KOPT-K1 (cell line): Measurements from ENCODE around the gene WNT1.
A peak's percentile ranks its signal among the peaks of the same experiment; 100 is the strongest.

Experiments used
- H3K27ac ChIP-seq: fragments of 200-600 bp; sonication (generic); 2 replicates; pipeline ENCODE4 v1.5.1; 2016; ENCODE audit warnings: antibody characterized with exemption, mild to moderate bottlenecking, low read depth, low read length; ENCODE audit not compliant: poor library complexity, severe bottlenecking
- H3K36me3 ChIP-seq: fragments of 200-600 bp; sonication (generic); 2 replicates; pipeline ENCODE4 v1.5.1; 2017; ENCODE audit warnings: antibody characterized with exemption, mild to moderate bottlenecking, low read length, moderate library complexity; ENCODE audit not compliant: insufficient read depth
- H3K9me3 ChIP-seq: fragments of 200-600 bp; sonication (generic); 2 replicates; pipeline ENCODE4 v1.5.1; 2017; ENCODE audit warnings: antibody characterized with exemption, low read length, mild to moderate bottlenecking; ENCODE audit not compliant: insufficient read depth, poor library complexity, severe bottlenecking

The WNT1 gene

DNA sequence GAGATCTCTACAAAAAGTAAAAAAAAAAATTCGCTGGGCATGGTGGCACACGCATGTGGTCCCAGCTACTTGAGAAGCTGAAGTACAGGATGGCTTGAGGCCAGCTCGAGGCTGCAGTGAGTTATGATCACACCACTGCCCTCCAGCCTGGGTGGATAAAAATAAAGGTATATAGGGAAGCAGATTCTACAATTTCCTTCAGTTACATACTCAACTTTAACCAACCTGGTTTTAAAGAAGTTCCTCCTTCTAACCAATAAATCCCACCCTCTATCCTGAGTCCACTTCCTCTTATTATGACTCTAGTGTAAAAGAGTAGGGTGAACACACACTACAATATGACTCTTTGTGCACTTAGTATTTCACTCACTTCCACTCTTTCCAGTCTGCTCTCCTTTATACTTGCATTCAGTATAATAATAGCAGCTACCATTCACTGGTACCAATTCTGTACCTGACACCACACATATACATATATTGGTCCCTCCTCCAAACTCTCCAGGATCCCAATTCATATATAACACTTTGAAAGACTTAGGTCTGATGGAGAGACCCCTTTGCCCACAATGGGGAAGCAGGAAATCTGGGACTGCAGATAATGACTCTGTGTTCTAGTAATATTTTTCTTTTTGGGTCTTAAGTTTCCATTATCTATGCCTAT is 23.2 kb upstream of the WNT1 start:
- Histone ChIP-seq H3K9me3 (no peaks in the 10 kb centered on the region), H3K36me3 (peaks cover 36% of the 10 kb centered on the region; the same call in 1 of the 2 replicates), H3K27ac (no peak overlapping the region)

DNA sequence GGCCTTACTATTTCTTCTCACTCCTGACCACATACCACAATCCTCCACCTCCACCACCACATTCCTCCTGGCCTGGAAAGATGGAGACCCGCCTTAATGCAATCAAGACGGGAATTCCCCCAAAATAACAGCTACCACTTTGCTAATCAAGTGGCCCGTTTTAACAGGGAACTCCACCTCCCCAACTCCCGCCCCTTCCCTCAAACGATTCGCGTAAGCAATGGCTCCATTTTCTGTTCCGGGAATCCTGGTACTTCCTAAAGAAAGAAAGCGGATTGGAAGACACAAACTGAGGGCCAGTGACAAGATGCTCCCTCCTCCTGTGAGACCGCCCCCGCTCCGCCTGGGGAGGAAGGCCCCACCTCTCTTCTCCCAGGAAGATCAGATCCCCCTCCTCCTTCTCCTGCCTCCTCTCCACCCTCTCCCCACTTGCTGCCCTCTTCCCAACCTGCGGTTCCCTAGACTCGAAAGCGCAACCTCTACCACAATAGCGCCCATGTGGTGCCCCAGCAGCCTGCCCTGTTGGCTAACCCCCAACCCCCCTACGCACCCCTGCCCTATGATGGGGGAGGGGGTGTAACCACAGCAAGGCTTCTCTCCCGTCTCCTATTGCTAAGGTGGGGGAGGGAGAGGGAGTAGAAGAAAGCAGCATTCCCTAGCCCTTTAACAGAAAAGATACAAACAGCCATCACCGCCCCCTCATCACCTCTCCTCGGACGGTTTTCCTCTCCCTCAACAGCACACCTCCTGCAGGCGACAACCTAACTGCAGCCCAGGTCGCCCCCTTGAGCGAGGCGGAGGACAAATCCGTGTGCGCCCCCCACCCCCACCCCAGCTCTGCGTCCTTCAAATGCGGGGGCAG is 21.6 kb upstream of the WNT1 start:
- peaks cover 29% of the 10 kb centered on the region; the same call in 1 of the 2 replicates for H3K36me3 ChIP-seq
- H3K27ac ChIP-seq, result peak overlapping the region; percentile 85
- H3K9me3 ChIP-seq, result no peaks in the 10 kb centered on the region

- Histone ChIP-seq H3K27ac (peak within 1 kb of the TSS; percentile 85), H3K9me3 (no peaks in the 10 kb centered on the region), H3K36me3 (peaks cover 24% of the 10 kb centered on the region; the same call in 1 of the 2 replicates)
Measured at GRCh38 chr12:48957141-48958048, 20.7 kb upstream of the WNT1 start, which contains the start of gene ARF3. ARF3 (minus strand) TSS chr12:48957487; CDS start chr12:48941095, 16,392 bp downstream.

- H3K27ac ChIP-seq, result no peak overlapping the region
- no peaks in the 10 kb centered on the region for H3K9me3 ChIP-seq
- H3K36me3 ChIP-seq, result peaks cover 18% of the 10 kb centered on the region; the same call in 1 of the 2 replicates
Measured at GRCh38 chr12:48958049-48958388, 20.1 kb upstream of the WNT1 start.

GRCh38 chr12:48960834-48961233 is 17.3 kb upstream of the WNT1 start:
- H3K27ac ChIP-seq, result no peak overlapping the region
- H3K9me3 ChIP-seq, result no peaks in the 10 kb centered on the region
- no peaks in the 10 kb centered on the region for H3K36me3 ChIP-seq

DNA sequence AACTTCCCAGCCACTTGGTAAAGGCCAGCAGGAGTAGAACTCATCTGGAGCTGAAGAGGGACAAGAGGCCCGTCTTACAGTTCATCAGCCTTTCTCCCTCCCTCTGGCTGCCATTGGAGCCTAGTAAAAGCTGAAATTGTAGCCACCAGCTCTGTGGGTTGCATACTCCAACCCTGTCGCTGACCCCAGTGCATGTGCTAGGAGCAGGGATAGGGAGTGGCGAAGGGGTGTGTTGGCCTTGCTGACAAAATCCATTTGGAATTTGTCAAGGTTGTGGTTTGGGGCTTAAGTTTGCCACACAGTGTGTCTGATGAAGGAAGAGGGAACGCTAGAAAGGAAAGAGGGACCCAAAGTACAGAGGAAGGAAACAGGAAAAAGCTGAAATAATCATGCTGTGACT is 16.8 kb upstream of the WNT1 start:
- Histone ChIP-seq H3K27ac (no peak overlapping the region), H3K9me3 (no peaks in the 10 kb centered on the region), H3K36me3 (no peaks in the 10 kb centered on the region)

- no peaks in the 10 kb centered on the region for H3K9me3 ChIP-seq
- H3K27ac ChIP-seq, result no peak overlapping the region
- H3K36me3 ChIP-seq, result no peaks in the 10 kb centered on the region
Measured at GRCh38 chr12:48961801-48962200, 16.3 kb upstream of the WNT1 start.

GRCh38 chr12:48965298-48965838 is 12.8 kb upstream of the WNT1 start:
- no peak overlapping the region for H3K27ac ChIP-seq
- no peaks in the 10 kb centered on the region for H3K9me3 ChIP-seq
- no peaks in the 10 kb centered on the region for H3K36me3 ChIP-seq

GRCh38 chr12:48966177-48966895 is 11.8 kb upstream of the WNT1 start:
- Histone ChIP-seq H3K36me3 (no peaks in the 10 kb centered on the region), H3K27ac (no peak overlapping the region), H3K9me3 (no peaks in the 10 kb centered on the region)

- Histone ChIP-seq H3K9me3 (no peaks in the 10 kb centered on the region), H3K27ac (no peak overlapping the region)
Measured at GRCh38 chr12:48967991-48968390, 10.1 kb upstream of the WNT1 start.

GRCh38 chr12:48968467-48968866 is 9.7 kb upstream of the WNT1 start:
- Histone ChIP-seq H3K9me3 (no peaks in the 10 kb centered on the region), H3K36me3 (no peaks in the 10 kb centered on the region), H3K27ac (no peak overlapping the region)

More at GRCh38 chr12:48967991-48968390, 10.1 kb upstream of the WNT1 start:
- no peaks in the 10 kb centered on the region for H3K36me3 ChIP-seq

GRCh38 chr12:48969160-48969771 is 8.9 kb upstream of the WNT1 start:
- Histone ChIP-seq H3K36me3 (no peaks in the 10 kb centered on the region), H3K9me3 (no peaks in the 10 kb centered on the region), H3K27ac (no peak overlapping the region)

DNA sequence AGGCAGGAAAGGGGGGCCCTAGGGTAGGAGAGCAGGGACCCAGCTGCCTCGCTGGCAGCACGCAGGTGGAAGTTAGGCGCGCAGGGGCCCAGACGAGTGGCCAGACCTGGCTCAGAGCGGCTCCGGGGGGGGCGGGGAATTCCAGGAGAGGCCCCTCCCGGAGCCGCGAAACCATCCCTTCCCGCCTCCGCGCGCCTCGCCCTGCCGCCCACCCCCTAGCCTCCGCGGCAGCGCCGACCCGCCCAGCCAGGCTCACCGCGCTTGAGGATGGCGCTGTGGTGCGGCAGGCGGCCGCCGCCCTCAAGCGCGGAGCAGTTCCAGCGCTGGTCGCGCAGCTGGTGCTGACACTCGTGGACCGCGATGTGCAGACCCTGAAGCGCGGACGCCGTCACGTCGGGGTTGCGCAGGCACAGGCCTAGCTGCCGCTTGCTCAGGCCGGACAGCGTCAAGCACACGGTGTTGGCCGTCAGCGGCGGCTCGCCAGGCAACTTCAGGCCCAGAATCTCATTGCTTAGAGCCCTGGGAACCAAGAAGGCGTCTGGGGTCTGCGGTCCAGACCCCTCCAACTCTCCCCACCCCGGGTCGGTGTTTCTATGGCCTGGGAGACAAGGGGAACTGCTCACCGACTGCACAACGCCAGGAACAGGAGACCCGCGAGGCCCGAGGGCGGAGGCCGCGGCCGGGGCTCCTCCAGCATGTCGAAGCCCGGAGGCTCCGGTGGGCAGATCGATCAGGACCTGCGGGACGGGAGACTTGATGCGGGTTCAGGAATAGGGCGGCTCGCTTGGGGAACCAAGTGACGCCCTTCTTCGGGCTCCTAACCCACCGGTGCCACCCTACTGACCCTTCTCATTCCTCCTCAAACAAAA is 8.1 kb upstream of the WNT1 start:
- Histone ChIP-seq H3K36me3 (no peaks in the 10 kb centered on the region), H3K27ac (no peak overlapping the region), H3K9me3 (no peaks in the 10 kb centered on the region)
